Stimulated activated CD4-positive, alpha-beta T cell treated with anti-CD3 and anti-CD28 coated beads, Interleukin-12 subunit alpha, Interleukin-12 subunit beta, amount 100 ng/mL, for 48 hours (primary cell): ENCODE measurements around the gene ST7.

Source experiments
- DNase-seq, 3 donors: peaks; one replicate each; pipeline ENCODE4 v3.0.0-alpha.2; 2020; ENCODE audit warnings: low read depth in 2 of 3, low spot score in 1 of 3

The ST7 gene

GRCh38 chr7:117064688-117065087, 111.4 kb downstream of the ST7 start:
- no peak for DNase-seq

GRCh38 chr7:117065571-117066150, 112.4 kb downstream of the ST7 start:
- no peak for DNase-seq

GRCh38 chr7:117066668-117067067, 113.4 kb downstream of the ST7 start:
- DNase-seq = no peak

- DNase-seq = no peak
Observed at GRCh38 chr7:117067340-117067739, 114.0 kb downstream of the ST7 start.

GRCh38 chr7:117068511-117069145, 115.3 kb downstream of the ST7 start:
- no peak for DNase-seq

- no peak for DNase-seq
Observed at GRCh38 chr7:117069379-117069778, 116.1 kb downstream of the ST7 start.

- no peak for DNase-seq
Observed at GRCh38 chr7:117071551-117071950, 118.2 kb downstream of the ST7 start.

- no peak for DNase-seq
Observed at GRCh38 chr7:117072620-117073118, 119.4 kb downstream of the ST7 start.

GRCh38 chr7:117074378-117074777, 121.1 kb downstream of the ST7 start:
- no peak for DNase-seq

- no peak for DNase-seq
Observed at GRCh38 chr7:117075934-117076333, 122.6 kb downstream of the ST7 start.

- no peak for DNase-seq
Observed at GRCh38 chr7:117076426-117076943, 123.2 kb downstream of the ST7 start.

GRCh38 chr7:117077658-117078057, 124.4 kb downstream of the ST7 start:
- DNase-seq = no peak

- no peak for DNase-seq
Observed at GRCh38 chr7:117082647-117083046, 129.3 kb downstream of the ST7 start.

GRCh38 chr7:117083648-117084047, 130.3 kb downstream of the ST7 start:
- DNase-seq = no peak

GRCh38 chr7:117084286-117084685, 131.0 kb downstream of the ST7 start:
- no peak for DNase-seq

- DNase-seq = no peak
Observed at GRCh38 chr7:117085275-117085674, 132.0 kb downstream of the ST7 start.

- no peak for DNase-seq
Observed at GRCh38 chr7:117085769-117086463, 132.6 kb downstream of the ST7 start.

- DNase-seq = no peak
Observed at GRCh38 chr7:117086788-117087187, 133.5 kb downstream of the ST7 start.

GRCh38 chr7:117087639-117088396, 134.5 kb downstream of the ST7 start:
- no peak for DNase-seq

- no peak for DNase-seq
Observed at GRCh38 chr7:117088623-117089194, 135.4 kb downstream of the ST7 start.

GRCh38 chr7:117090791-117091190, 137.5 kb downstream of the ST7 start:
- no peak for DNase-seq
